Fibroblast of skin of back (primary cell): Measurements from ENCODE around the gene PSORS1C1. TPM values are rescaled to one million over a fixed set of nuclear protein-coding genes. Genes with fewer than 3 reads are reported as not detected.
"Not testable (repeated sequence)": the region's sequence is repeated elsewhere in the genome, so short reads cannot be mapped to it uniquely, and the experiment has no call there.

Source experiments
- DNase-seq: peaks from one replicate; pipeline ENCODE4 v3.0.0-alpha.2; 2013
- polyA plus RNA-seq, 2 experiments: library from polyadenylated mRNA; unstranded; fragments of 120-200 nt; gene quantifications; one replicate each; pipeline ENCODE4 v1.2.1, GENCODE V29; 2013; ENCODE audit not compliant: insufficient read length in 2 of 2

The PSORS1C1 gene
- 1.7 TPM for polyA plus RNA-seq (2013, experiment 1 of 2; ENCODE audit: insufficient read length)
- polyA plus RNA-seq (2013, experiment 2 of 2; ENCODE audit: insufficient read length) = 6.3 TPM

- peak; percentile 98 for DNase-seq
Observed at GRCh38 chr6:31114541-31114878, at the start of gene PSORS1C1. Gene PSORS1C1 (plus strand): TSS chr6:31114800. CDS start chr6:31129633, 14,833 bp downstream.

- no peak for DNase-seq
Observed at GRCh38 chr6:31065556-31065955, 49.0 kb upstream of the PSORS1C1 start.

GRCh38 chr6:31067028-31067427 lies 47.6 kb upstream of the PSORS1C1 start:
- DNase-seq = not testable (repeated sequence)

GRCh38 chr6:31067891-31068668 lies 46.5 kb upstream of the PSORS1C1 start:
- DNase-seq = not testable (repeated sequence)

- peak; percentile 81 for DNase-seq
Observed at GRCh38 chr6:31068669-31069340, 45.8 kb upstream of the PSORS1C1 start.

GRCh38 chr6:31070711-31071197 lies 43.8 kb upstream of the PSORS1C1 start:
- peak; percentile 75 for DNase-seq

- no peak for DNase-seq
Observed at GRCh38 chr6:31074401-31074800, 40.2 kb upstream of the PSORS1C1 start.

- DNase-seq = peak; percentile 45
Observed at GRCh38 chr6:31075528-31075927, 39.1 kb upstream of the PSORS1C1 start.

GRCh38 chr6:31076611-31077010 lies 38.0 kb upstream of the PSORS1C1 start:
- DNase-seq = no peak

GRCh38 chr6:31079656-31080261 lies 34.8 kb upstream of the PSORS1C1 start:
- peak; percentile 65 for DNase-seq

GRCh38 chr6:31081872-31082271 lies 32.7 kb upstream of the PSORS1C1 start:
- DNase-seq = no peak

- peak; percentile 84 for DNase-seq
Observed at GRCh38 chr6:31083742-31084354, 30.8 kb upstream of the PSORS1C1 start.

- DNase-seq = peak; percentile 79
Observed at GRCh38 chr6:31086788-31087440, 27.7 kb upstream of the PSORS1C1 start.

- DNase-seq = peak; percentile 88
Observed at GRCh38 chr6:31087494-31088089, 27.0 kb upstream of the PSORS1C1 start.

- no peak for DNase-seq
Observed at GRCh38 chr6:31090275-31090972, 24.2 kb upstream of the PSORS1C1 start.

GRCh38 chr6:31090973-31091364 lies 23.6 kb upstream of the PSORS1C1 start:
- no peak for DNase-seq

- no peak for DNase-seq
Observed at GRCh38 chr6:31091680-31092079, 22.9 kb upstream of the PSORS1C1 start.

- DNase-seq = no peak
Observed at GRCh38 chr6:31092238-31092637, 22.4 kb upstream of the PSORS1C1 start.

- DNase-seq = no peak
Observed at GRCh38 chr6:31092769-31093505, 21.7 kb upstream of the PSORS1C1 start.

- DNase-seq = no peak
Observed at GRCh38 chr6:31094389-31094881, 20.2 kb upstream of the PSORS1C1 start.
